GM21367 (cell line): ENCODE measurements around the gene HS1BP3.

Source experiments
- ATAC-seq: cut with Tn5 transposase; IDR thresholded peaks from one replicate; pipeline ENCODE4 v1.9.1; 2021; ENCODE audit not compliant: unreplicated experiment

HS1BP3 gene

DNA sequence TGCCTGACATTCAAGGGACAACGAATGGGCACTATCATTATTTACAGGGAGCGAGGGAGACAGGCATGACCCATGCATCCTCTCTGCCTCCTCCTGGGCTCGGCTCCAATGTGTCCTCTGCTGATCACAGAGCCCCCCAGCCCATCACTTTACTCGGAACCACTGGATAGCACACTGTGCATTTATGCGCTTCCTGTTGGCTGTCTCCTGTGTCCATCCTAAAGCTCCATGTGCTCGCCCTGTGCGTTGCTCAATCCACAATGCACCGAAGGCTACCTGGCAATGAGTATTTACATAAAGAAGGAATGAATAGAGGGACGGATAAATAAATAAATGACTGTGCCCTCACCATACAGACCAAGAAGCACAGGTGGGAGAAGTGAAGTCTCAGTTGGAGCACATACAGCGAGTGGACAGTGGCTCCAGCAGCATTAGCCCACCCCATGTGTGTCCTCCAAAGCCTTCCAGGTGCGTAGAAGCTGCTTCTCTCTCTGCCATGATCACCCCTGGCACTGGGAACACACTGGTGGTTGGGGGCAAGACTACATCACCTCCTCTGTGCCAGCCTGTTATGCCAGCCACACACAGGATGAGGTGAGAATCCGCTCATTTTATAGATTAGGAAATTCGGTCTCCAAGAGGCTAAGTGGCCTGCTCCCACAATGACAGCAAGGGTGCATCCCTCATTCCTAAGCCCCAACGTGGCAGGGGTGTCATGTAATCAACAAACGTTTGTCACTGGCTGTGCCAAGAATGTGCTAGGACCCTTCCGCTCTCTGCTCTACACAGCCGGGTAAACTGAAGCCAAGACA lies 13.7 kb upstream of the HS1BP3 start:
- no peak for ATAC-seq

DNA sequence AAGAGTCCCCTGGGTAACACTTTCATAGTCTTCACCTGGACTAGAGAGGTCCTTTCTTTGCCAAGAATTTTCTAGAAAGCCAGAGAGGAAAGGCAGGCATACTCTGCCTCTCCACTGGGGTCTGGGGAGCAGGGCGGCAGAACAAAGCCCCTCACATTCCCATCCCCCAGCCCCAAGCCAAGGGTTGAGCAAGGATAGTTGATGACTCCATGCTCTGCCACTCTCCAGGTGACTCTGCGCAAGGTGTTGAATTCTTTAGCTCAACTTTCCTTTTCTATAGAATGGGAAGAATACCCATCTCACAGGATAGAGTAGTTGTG lies 13.1 kb upstream of the HS1BP3 start:
- no peak for ATAC-seq

DNA sequence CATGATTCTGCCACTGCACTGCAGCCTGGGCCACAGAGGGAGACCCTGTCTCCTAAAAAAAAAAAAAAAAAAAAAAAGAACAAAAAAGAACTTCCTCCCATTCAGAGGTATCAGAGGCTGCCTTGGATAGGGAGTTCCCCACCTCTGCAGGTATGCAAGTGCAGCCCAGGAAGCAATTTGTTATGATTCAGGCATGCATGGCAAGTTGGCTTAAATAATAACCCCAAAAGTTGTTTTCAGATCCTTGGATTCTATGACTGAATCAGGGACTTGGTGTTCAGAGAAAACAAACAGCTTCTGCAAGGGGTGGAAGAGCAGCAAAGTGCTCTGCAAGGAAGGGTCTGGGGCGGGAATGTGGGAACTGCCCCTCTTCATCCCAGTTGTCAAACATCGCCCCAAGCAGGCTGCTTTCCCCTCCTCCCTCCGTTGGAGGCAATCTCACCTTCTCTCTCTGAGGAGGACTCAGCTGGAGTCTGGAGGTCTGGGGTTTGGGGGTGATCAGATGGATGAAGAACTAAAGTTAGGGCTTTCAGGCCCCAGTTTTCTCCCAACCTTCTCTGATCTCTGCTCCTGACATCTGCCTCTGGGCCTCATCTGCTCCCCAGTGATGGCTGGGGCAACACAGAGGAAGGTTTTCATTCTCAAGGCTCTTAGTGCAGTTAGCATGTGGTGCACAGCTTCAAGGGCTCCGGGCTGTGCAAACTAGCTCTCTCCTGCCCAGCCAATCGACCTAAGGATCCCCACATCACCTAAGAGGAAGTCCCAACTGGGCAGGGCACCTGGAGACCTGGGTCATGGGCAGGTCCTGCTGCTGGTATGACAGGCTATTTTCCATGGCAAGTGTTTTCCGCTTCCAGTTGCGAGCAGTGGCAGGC lies 12.5 kb upstream of the HS1BP3 start:
- ATAC-seq, result no peak

DNA sequence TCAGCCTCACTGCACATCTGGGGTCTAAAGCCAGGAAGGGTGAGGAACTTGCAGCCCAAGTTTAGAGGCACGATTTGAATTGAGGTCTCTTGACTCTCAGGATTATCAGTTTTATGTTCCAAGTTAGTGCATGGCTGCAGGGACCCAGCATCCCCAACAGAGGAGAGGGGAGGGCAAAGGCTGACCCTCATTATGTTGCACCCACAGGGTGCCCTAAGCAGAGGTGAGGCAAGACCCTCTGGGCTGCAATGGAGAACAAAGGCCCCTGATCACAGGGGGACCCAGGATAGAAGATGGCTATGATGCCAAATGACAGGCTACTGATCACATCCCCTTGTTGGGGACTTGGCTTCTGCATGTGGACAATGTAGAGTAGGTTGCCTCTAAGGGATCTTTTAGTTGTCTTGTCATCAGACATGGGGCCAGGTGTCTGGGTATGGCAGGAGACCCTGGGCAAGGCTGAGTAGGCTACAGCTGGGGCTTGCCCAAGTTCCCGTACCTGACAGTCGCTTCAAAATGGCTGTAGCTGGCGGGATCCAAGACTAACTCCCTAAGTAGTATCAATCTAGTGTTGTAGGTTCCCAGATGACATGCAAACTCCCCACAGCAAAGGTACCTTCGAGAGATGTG lies 11.5 kb upstream of the HS1BP3 start:
- ATAC-seq, result no peak

DNA sequence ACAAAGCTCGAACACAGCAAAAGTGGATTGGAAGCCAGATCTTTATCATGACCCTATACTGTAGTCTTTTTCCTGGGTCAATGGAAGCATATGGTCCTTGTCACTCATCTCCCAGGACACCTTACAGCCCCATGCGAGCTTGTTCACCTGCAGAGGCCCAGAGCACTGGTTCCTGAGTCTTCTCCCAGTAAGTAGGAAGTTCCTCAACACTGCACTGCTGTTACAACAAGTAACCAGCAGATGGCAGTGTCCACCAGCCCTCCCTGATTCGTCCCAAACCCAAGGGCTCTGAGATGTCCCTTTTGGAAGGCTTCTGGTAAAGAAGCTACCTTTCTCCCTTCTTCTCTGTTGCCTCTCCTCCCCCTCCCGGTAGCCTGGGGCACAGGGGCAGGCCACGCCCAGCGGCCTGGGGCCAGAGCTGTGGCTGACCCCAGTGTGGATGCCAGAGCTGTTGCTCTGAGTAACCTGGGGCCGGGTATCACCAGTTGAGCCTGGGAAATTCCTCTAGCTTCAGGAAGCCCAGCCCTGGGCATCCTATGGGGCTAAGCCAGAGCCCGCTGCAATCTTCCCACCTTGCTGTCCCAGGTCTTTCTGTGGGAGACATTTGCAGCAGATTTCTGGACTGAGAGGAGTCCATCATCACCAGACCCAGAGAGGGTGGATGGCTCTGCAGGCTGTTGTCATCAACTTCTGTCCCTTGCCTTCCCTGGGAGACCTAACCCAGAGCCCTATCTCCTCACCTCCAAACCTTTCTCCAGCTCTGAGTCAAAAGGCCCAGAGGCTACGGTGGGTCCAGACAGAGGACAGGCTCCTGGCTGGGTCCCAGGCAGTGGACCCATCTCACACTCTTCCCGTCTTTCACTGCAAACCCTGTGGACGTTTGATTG lies 10.8 kb upstream of the HS1BP3 start:
- ATAC-seq, result peak; percentile 73

DNA sequence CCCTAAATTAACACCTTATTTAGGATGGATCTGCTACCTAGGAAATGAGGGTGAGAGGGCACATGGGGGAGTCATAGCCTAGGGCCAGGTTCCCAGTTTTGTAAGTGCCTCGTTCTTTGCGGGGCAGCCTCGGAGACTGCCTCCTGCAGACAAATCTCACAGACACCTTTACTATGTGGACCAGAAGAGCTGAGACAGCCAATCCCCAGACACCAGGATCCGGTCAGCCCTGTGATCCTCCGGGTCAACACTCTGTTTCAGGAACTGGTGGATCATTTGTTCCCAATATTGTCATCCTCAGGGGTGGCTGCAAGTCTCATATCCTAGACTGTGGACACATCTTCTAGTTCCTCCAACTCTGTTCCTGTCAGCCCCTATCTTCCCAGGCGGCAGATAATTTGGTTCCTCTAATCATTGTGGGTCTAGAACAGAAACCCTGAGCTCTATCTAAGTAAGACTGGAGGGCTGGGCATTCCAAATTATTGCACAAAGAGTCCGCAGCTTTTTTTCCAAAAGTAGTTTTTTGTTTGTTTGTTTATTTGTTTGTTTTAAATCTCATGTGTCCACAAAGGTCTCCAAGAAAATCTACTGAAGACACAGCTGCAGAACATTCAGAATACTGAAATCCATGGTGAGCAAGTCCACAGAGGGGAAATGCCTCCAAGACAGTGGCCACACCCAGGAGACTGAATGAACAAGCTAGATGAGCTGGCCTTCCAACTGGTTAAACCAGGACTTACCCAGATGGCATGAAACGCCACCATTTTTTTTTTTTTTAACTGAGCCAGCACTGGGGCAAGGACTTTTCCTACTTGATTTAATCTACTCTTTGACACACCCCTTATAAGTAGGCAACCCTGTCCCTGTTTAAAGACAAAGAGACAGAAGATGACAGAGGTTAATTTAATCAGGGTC lies 9.9 kb upstream of the HS1BP3 start:
- ATAC-seq, result no peak

DNA sequence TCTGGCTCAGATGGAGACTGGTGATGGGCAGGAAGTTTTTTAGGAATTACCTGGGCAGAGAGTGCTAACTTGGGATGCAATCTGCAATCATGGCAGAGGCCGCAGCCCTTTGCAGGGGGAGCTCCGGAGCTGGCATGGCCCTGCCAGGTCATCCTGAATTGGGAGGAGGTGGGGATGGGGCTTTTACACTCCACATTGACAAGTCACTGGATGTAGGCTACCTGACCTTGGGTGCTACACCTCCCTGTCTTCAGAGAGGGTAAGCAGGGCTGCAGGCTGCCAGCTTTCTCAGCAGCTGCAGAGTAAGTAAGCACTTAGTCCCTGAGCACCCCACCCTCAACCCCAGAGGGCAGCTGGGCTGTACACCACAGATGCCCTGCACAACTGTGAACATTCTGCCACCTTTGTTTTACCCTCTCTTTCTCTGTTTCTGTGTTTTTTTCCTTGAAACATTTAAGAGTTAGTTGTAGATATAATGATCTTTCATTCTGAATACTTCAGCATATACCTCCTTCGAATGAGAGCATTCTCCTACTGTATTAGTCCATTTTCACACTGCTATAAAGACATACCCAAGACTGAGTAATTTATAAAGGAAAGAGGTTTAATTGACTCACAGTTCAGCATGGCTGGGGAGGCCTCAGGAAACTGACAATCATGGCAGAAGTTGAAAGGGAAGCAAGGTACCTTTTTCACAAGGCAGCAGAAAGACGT lies 6.8 kb upstream of the HS1BP3 start:
- no peak for ATAC-seq

DNA sequence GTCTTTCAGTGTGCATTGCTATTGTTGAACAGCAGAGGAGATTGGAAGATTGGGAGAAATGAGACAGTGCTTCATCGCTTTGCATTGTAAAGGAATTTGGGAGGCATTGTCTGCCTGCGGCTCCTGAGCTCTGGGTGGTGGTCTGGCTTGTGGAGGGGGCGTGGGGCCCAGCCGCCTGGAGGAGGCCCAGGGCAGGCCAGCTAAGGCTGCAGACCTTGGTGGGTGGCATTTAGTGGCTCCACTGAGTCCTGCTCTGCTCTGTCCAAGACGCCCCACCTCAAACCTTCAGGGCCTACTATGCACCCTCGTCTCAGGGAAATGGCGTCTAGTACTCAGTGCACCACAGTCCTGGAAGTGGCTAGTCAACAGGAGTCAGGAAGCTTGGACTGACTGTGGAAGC lies 5.7 kb upstream of the HS1BP3 start:
- no peak for ATAC-seq

DNA sequence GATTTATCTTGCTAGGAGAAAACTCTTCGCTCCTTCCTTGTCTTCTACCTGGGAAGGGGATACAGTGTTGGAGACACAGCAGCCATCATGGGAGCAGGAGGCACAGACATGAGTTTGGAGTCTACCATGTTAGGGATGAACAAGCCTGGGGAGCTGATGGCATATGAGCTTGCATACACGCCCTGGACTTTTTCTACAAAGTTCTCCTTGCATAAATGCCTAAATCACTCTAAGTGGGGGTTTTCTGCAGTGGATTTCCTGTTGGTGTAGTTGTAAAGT lies 3.6 kb upstream of the HS1BP3 start:
- ATAC-seq, result no peak

DNA sequence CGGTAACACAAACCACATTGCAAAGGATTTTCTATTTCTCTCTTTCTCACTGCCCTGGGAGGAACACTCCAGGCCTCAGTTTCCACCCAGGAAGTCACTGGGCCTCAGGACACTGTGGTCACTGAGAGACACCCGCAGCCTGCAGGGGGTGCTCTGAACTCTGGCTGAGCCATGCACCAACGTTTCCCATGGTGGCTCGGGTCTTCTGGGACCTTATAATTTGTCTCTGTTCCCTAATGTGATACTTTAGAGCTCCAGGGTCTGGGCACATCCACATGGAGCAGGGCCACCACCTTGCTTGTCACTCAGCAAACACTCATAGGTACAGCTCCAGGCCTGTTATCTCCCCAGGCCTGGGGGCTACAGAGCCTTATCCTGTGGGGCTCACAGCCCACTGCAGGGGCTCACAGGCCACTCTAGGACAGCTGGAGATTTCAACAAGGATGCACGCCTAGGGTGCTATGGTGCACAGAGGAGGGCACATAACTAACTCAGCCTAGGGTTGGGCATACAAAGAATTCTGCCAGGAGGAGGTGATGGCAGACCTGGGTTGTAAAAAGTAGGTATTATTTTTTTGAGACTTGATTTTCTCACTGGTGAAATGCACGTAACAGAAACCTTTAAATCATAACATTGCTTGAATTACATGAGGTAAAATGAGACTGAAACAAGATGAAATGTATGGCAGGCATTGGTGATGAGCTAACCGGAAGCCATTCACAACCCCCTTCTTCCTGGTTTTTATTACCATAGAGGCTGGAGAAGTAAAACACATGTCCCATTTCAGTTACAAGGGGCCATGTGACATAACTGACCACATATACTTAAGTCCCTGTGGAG lies 3.0 kb upstream of the HS1BP3 start:
- no peak for ATAC-seq

DNA sequence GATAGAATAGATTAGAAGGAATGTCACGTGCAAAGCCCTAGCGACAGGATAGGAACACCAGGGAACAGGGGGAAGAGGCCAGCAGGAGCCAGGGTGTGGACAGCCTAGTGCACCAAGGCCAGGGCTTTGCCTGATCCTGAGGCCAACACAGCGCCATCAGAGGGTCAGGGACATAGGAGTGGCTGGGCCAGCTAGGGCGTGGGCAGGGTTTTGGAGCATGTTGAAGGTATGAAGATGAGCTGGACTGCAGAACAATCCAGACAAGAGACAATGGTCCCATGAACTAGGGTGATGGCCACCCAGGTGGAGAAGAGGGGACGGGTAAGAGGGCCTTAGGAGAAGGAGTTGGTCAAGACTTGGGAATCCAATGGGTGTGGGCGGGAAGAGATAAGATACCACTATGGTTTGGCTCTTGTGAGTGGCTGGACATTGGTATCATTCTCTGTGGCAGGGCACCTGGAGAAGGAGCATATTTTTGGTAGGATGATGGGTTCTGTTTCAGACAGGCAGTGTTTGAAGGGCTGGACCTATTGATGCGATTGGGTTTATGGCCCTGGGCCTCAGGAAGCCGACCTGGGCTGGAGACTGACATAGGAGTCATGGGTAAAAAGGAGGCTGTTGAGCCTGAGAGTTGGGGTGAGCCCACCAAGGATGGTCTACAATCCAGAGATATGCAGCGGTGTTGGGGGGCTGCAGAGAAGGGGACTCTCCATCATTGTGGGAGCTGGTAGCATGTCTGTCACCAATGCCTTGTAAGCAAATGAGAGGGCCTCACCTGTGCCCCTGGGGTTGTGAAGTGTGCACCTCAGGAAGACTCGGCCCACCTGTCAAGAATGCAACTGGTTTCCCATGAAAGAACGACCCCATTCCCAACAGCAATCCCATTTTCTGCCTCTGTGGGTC lies 2.0 kb upstream of the HS1BP3 start:
- no peak for ATAC-seq

DNA sequence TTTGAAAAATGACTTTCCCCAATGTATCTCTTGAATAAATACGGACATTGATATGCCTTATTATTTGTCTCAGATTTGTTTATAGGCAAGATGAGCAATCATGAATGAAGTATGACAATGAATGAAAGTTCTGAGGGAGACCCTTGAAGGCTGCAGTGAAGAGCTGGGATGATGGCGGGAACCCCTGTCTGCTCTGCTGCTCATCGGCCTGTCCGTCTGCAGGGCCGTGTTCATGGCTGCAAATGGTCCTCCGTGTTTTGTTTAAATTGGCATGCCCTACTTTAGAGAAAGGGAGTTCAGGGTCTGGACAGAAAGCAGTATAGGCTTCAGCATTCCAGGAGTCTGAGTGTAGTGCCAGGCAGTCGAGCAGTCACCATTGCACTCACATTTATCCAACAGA lies 1.2 kb upstream of the HS1BP3 start:
- no peak for ATAC-seq

DNA sequence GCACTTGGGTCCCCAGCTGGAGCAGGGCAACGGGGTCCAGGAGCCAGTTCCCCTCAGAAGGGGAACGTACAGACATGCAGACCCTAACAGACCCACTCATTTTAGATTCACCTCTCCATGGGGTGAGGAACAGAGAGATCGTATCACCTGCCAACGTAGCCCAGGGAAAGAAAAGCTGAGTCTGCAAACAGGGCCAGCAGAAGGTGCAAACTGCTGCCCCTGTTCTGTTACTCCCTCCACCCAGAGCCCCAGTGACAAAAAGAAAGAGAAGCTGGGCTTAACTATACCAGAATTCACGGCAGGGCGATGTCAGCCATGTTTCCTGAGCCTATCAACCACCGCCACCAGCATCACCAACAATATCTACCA lies 817 bp upstream of the HS1BP3 start:
- no peak for ATAC-seq

DNA sequence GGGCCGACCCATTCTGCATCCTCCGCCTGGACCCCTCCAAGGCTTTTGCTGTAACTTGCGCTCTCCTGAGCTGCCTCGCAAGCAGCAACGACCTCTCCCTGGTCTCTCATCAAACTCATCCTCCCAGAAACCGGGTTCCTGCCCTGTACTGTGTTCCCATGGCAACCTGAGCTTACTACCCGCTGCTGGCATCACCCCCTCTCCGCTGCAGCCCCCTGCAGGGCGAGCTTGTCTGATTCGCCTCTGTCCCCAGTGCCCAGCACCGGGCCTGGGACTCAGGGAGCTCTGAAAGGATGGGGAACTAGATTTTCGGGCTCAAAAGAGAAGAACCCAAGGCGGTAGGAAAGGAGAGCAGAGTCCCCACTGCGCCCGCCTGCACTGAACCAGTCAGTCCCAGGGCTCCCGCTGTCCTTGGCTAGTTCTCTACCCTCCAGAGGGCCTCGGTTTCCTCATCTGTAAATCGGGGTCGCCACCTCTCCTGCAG lies 463 bp downstream of the HS1BP3 start:
- peak; percentile 1 for ATAC-seq

DNA sequence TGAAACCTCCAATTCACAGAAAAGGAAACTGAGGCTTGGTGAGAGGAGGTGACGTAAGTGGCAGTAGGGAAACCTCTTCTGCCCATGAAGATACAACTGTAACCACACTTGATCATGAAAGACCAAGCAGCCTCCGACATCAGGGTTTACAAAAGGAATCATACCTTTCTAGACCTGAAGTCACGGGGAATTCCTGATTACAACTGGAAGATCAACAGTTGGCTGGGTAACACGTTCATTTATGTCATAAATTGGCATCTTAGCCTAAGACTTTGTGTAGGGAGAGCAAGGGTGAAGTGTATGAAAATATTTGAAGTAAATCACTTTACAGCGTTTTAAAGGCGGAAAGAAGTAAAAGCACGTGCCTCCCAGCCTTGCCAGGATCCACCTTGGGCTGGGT lies 922 bp downstream of the HS1BP3 start:
- no peak for ATAC-seq

DNA sequence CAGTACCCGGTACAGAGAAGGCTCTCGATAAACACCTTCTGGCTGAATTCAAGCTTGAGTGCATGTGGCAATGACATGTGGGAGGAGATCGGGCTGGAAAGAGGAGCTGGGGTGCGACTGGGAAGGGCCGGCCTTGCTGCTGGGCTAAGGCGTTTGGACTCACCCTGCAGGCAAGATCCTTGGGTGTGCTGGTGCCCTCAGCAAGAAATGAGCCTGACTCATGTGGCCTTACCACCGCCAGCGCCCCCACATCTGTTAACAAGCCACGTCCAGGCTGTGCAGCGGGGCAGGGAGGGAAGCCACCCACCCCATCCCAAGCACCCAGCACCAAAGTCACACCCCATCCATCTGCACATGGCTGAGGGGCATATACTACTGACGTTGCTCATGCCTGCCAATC lies 1.3 kb downstream of the HS1BP3 start:
- ATAC-seq, result no peak

DNA sequence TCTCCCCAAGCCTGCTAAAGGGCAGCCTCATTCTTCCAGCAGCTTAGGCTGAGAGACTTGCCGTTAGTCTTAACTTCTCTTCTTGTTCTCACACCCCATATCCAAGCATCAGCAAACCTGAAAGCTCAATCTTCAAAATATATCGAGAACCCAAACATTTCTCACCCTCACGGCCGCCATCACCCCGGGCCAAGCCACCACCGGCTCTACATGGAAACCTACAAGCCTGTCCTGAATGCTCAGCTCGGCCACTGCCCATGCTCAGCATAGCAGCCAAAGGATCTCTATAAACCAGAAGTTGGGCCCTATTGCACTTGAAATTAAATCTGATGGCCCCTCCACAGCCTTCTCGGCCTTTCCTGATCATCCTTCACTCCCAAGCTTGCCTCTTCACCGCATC lies 2.1 kb downstream of the HS1BP3 start:
- no peak for ATAC-seq

DNA sequence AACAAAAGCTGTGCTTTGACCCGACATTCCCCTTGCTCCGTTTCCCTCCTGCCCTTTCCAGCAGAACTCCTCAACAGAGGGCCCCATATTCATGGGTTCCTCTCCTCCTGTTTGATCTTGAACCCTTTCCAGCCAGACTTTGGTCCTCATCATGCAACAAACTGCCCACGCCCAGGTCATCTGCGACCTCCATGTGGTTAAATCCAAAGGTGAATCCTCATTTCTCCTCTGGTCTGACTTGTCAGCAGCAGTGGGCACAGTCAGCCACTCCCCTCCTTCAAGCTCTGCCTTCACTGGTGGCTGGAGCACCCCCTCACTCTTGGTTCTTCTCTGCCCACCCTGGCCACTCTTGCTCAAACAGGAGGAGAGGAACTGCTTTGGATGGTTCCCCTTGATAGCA lies 2.7 kb downstream of the HS1BP3 start:
- ATAC-seq, result no peak
